GM23338 (cell line): ENCODE results near the gene JARID2. TPM values are rescaled to one million over a fixed set of nuclear protein-coding genes. Genes with fewer than 3 reads are reported as not detected.
A peak's percentile ranks its signal among the peaks of the same experiment; 100 is the strongest.

Experiments
- ATAC-seq: fragments of 200-7000 bp; cut with Tn5 transposase; 3 replicates; pipeline ENCODE4 v1.9.1; 2020
- DNase-seq: peaks from one replicate; pipeline ENCODE4 v3.0.0-alpha.2; 2015; ENCODE audit warnings: low spot score
- H2AFZ ChIP-seq: fragments of 200-600 bp; sonication (generic); 2 replicates; pipeline ENCODE4 v1.8.0; 2016; ENCODE audit warnings: antibody characterized with exemption, mild to moderate bottlenecking, moderate library complexity
- H3F3A ChIP-seq: fragments of 200-600 bp; sonication (generic); replicated peaks from 2 replicates; pipeline ENCODE4 v1.8.0; 2017; ENCODE audit warnings: antibody characterized with exemption, mixed run types, low read depth
- H3K27ac ChIP-seq: fragments of 200-600 bp; sonication (generic); 2 replicates; pipeline ENCODE4 v1.6.1; 2016; ENCODE audit warnings: low read depth
- H3K27me3 ChIP-seq: fragments of 200-600 bp; sonication (generic); 2 replicates; pipeline ENCODE4 v1.8.0; 2016; ENCODE audit warnings: mild to moderate bottlenecking, mixed run types, moderate library complexity; ENCODE audit not compliant: insufficient read depth
- H3K36me3 ChIP-seq: fragments of 200-600 bp; sonication (generic); 2 replicates; pipeline ENCODE4 v1.8.0; 2016; ENCODE audit warnings: mild to moderate bottlenecking; ENCODE audit not compliant: insufficient read depth
- H3K4me1 ChIP-seq: fragments of 200-600 bp; sonication (generic); 2 replicates; pipeline ENCODE4 v1.8.0; 2016; ENCODE audit warnings: mild to moderate bottlenecking, moderate library complexity; ENCODE audit not compliant: insufficient read depth
- H3K4me2 ChIP-seq: fragments of 200-600 bp; sonication (generic); 2 replicates; pipeline ENCODE4 v1.7.1; 2017; ENCODE audit warnings: mixed run types
- H3K4me3 ChIP-seq: fragments of 200-600 bp; sonication (generic); 2 replicates; pipeline ENCODE4 v1.6.1; 2016; ENCODE audit warnings: mixed run types
- H3K79me2 ChIP-seq: fragments of 200-600 bp; sonication (generic); replicated peaks from 2 replicates; pipeline ENCODE4 v1.8.0; 2017; ENCODE audit warnings: mild to moderate bottlenecking; ENCODE audit not compliant: insufficient read depth
- H3K9me2 ChIP-seq: fragments of 200-600 bp; sonication (generic); 2 replicates; pipeline ENCODE4 v1.8.0; 2017; ENCODE audit not compliant: insufficient read depth
- H4K20me1 ChIP-seq: fragments of 200-600 bp; sonication (generic); replicated peaks from 2 replicates; pipeline ENCODE4 v1.8.0; 2017; ENCODE audit warnings: mild to moderate bottlenecking; ENCODE audit not compliant: insufficient read depth
- H3K27ac Mint-ChIP-seq: 2 replicates; pipeline ENCODE4 v1.8.0; 2020; ENCODE audit warnings: inconsistent platforms, mild to moderate bottlenecking, moderate library complexity, mixed read lengths
- H3K27me3 Mint-ChIP-seq: 3 replicates; pipeline ENCODE4 v1.8.0; 2022; ENCODE audit warnings: low read depth, mild to moderate bottlenecking, moderate library complexity, mixed read lengths, inconsistent platforms; ENCODE audit not compliant: insufficient read depth, poor library complexity
- H3K36me3 Mint-ChIP-seq: 3 replicates; pipeline ENCODE4 v1.8.0; 2021; ENCODE audit warnings: low read depth, mild to moderate bottlenecking, inconsistent platforms, moderate library complexity, mixed read lengths
- H3K4me1 Mint-ChIP-seq: 3 replicates; pipeline ENCODE4 v1.8.0; 2020; ENCODE audit warnings: mild to moderate bottlenecking, inconsistent platforms, mixed read lengths
- H3K4me3 Mint-ChIP-seq: 3 replicates; pipeline ENCODE4 v1.8.0; 2021; ENCODE audit warnings: moderate library complexity, mild to moderate bottlenecking, inconsistent platforms, mixed read lengths
- H3K9me3 Mint-ChIP-seq: 3 replicates; pipeline ENCODE4 v1.8.0; 2020; ENCODE audit warnings: moderate library complexity, mild to moderate bottlenecking, inconsistent platforms, mixed read lengths
- EZH2 ChIP-seq: fragments of 200-600 bp; sonication (generic); IDR thresholded peaks from one replicate; pipeline ENCODE4 v1.8.0; 2017; ENCODE audit warnings: antibody characterized with exemption, mild to moderate bottlenecking, low read depth; ENCODE audit not compliant: unreplicated experiment
- EZH2phosphoT487 ChIP-seq: fragments of 200-600 bp; sonication (generic); IDR thresholded peaks from one replicate; pipeline ENCODE4 v1.8.1; 2018; ENCODE audit warnings: antibody characterized with exemption; ENCODE audit not compliant: unreplicated experiment
- JUNB ChIP-seq: IDR thresholded peaks from one replicate; pipeline ENCODE4 v1.6.1; 2016; ENCODE audit warnings: antibody characterized with exemption; ENCODE audit not compliant: unreplicated experiment
- NANOG ChIP-seq: IDR thresholded peaks from 2 replicates; pipeline ENCODE4 v1.6.1; 2016; ENCODE audit warnings: antibody characterized with exemption, borderline replicate concordance
- STAT1 ChIP-seq: IDR thresholded peaks from one replicate; pipeline ENCODE4 v1.6.1; 2016; ENCODE audit warnings: antibody characterized with exemption; ENCODE audit not compliant: unreplicated experiment
- ZNF331 ChIP-seq: fragments of 250-450 bp; sonication (Bioruptor Pico); IDR thresholded peaks from 2 replicates; pipeline ENCODE4 v1.5.0; 2020; ENCODE audit warnings: low read depth, mild to moderate bottlenecking, moderate library complexity
- polyA plus RNA-seq: library from polyadenylated mRNA; unstranded; fragments of >200 nt; fragmentation: Nextera tagmentation; extraction: Ambion mirVana; gene quantifications from 2 replicates; pipeline ENCODE4 v1.2.1, GENCODE V29; 2016
- total RNA-seq: library from RNA; depleted of rRNA; stranded (reverse); fragments of >200 nt; shearing (Covaris generic); gene quantifications from 2 replicates; pipeline ENCODE4 v1.2.3, GENCODE V29; 2014
- TF ChIP-seq, protein P1 (sequence below): IDR thresholded peaks from 2 replicates; pipeline ENCODE4 v1.6.1; 2016; ENCODE audit warnings: antibody characterized with exemption
- TF ChIP-seq, protein P2 (sequence below): IDR thresholded peaks from one replicate; pipeline ENCODE4 v1.6.1; 2018; ENCODE audit warnings: antibody characterized with exemption; ENCODE audit not compliant: unreplicated experiment
- TF ChIP-seq, protein P3 (sequence below): fragments of 250-450 bp; sonication (Bioruptor Pico); IDR thresholded peaks from 2 replicates; pipeline ENCODE4 v1.5.0; 2020; ENCODE audit warnings: mild to moderate bottlenecking, moderate library complexity
- TF ChIP-seq, protein P4 (sequence below), 2 experiments: fragments of 200-600 bp in 1 of 2; sonication (generic) in 1 of 2; conservative IDR thresholded peaks; 2 replicates each; pipeline versions ENCODE4 v1.5.1 to v1.6.1; 2016 to 2017; ENCODE audit warnings: antibody characterized with exemption in 2 of 2, low read depth in 2 of 2, mild to moderate bottlenecking in 2 of 2, moderate library complexity in 1 of 2

JARID2 gene
- total and polyA plus RNA-seq, 2 experiments from 2014 or later = 92.8 to 196 TPM

DNA sequence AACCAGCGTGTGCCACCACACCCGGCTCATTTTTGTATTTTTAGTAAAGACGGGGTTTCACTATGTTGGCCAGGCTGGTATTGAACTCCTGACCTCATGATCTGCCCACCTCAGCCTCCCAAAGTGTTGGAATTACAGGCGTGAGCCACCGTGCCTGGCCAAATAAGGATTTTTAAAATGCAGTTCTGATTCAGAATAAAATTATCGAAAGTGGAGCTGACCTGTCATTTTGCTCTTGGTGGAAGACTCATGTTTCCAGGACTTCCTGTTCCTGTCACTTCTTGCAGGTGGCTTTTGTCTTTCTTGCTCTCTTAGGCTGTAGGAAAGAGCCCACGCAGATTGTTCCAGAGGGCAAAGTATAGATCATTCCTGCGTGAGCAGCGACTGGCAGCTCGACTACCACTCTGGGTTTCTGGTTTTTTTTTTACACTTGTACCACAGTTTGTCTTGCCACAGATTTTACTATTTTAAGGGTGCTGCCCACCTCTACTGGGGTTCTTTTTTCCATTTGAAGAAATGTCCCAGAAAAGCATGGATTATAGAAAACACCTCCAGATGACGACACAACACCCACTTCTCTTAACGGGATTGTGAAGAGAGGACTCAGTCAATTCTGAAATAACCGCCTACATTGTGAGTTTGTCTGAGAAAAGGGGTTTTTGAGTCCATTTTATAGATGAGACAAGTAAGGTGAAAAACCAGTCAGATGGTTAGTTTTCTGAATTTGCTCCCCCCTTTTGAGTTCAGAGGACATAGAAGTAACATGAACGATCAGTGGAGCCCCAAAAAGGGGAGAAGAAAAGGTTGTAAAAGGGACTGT is 7.5 kb downstream of the JARID2 start:
- H3K36me3 Mint-ChIP-seq = peaks cover 79% of the 10 kb centered on the region
- no peak overlapping the region for H3K27ac Mint-ChIP-seq
- H3K27ac ChIP-seq = peak overlapping the region; percentile 11; the same call in 1 of the 2 replicates
- H3K4me1 ChIP-seq = peaks cover 96% of the 10 kb centered on the region
- H4K20me1 ChIP-seq = peaks cover 95% of the 10 kb centered on the region
- H2AFZ ChIP-seq = no peak overlapping the region
- peak overlapping the region; percentile 90 for H3K4me2 ChIP-seq
- TF ChIP-seq EZH2phosphoT487 (no peak), EZH2 (no peak), ZNF331 (CRISPR knock-in tag) (no peak), JUNB (no peak), NANOG (no peak), STAT1 (no peak)
- TF ChIP-seq, protein P1, sequence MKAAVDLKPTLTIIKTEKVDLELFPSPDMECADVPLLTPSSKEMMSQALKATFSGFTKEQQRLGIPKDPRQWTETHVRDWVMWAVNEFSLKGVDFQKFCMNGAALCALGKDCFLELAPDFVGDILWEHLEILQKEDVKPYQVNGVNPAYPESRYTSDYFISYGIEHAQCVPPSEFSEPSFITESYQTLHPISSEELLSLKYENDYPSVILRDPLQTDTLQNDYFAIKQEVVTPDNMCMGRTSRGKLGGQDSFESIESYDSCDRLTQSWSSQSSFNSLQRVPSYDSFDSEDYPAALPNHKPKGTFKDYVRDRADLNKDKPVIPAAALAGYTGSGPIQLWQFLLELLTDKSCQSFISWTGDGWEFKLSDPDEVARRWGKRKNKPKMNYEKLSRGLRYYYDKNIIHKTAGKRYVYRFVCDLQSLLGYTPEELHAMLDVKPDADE = no peak
- TF ChIP-seq, protein P2, sequence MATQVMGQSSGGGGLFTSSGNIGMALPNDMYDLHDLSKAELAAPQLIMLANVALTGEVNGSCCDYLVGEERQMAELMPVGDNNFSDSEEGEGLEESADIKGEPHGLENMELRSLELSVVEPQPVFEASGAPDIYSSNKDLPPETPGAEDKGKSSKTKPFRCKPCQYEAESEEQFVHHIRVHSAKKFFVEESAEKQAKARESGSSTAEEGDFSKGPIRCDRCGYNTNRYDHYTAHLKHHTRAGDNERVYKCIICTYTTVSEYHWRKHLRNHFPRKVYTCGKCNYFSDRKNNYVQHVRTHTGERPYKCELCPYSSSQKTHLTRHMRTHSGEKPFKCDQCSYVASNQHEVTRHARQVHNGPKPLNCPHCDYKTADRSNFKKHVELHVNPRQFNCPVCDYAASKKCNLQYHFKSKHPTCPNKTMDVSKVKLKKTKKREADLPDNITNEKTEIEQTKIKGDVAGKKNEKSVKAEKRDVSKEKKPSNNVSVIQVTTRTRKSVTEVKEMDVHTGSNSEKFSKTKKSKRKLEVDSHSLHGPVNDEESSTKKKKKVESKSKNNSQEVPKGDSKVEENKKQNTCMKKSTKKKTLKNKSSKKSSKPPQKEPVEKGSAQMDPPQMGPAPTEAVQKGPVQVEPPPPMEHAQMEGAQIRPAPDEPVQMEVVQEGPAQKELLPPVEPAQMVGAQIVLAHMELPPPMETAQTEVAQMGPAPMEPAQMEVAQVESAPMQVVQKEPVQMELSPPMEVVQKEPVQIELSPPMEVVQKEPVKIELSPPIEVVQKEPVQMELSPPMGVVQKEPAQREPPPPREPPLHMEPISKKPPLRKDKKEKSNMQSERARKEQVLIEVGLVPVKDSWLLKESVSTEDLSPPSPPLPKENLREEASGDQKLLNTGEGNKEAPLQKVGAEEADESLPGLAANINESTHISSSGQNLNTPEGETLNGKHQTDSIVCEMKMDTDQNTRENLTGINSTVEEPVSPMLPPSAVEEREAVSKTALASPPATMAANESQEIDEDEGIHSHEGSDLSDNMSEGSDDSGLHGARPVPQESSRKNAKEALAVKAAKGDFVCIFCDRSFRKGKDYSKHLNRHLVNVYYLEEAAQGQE = no peak
- TF ChIP-seq, protein P3, sequence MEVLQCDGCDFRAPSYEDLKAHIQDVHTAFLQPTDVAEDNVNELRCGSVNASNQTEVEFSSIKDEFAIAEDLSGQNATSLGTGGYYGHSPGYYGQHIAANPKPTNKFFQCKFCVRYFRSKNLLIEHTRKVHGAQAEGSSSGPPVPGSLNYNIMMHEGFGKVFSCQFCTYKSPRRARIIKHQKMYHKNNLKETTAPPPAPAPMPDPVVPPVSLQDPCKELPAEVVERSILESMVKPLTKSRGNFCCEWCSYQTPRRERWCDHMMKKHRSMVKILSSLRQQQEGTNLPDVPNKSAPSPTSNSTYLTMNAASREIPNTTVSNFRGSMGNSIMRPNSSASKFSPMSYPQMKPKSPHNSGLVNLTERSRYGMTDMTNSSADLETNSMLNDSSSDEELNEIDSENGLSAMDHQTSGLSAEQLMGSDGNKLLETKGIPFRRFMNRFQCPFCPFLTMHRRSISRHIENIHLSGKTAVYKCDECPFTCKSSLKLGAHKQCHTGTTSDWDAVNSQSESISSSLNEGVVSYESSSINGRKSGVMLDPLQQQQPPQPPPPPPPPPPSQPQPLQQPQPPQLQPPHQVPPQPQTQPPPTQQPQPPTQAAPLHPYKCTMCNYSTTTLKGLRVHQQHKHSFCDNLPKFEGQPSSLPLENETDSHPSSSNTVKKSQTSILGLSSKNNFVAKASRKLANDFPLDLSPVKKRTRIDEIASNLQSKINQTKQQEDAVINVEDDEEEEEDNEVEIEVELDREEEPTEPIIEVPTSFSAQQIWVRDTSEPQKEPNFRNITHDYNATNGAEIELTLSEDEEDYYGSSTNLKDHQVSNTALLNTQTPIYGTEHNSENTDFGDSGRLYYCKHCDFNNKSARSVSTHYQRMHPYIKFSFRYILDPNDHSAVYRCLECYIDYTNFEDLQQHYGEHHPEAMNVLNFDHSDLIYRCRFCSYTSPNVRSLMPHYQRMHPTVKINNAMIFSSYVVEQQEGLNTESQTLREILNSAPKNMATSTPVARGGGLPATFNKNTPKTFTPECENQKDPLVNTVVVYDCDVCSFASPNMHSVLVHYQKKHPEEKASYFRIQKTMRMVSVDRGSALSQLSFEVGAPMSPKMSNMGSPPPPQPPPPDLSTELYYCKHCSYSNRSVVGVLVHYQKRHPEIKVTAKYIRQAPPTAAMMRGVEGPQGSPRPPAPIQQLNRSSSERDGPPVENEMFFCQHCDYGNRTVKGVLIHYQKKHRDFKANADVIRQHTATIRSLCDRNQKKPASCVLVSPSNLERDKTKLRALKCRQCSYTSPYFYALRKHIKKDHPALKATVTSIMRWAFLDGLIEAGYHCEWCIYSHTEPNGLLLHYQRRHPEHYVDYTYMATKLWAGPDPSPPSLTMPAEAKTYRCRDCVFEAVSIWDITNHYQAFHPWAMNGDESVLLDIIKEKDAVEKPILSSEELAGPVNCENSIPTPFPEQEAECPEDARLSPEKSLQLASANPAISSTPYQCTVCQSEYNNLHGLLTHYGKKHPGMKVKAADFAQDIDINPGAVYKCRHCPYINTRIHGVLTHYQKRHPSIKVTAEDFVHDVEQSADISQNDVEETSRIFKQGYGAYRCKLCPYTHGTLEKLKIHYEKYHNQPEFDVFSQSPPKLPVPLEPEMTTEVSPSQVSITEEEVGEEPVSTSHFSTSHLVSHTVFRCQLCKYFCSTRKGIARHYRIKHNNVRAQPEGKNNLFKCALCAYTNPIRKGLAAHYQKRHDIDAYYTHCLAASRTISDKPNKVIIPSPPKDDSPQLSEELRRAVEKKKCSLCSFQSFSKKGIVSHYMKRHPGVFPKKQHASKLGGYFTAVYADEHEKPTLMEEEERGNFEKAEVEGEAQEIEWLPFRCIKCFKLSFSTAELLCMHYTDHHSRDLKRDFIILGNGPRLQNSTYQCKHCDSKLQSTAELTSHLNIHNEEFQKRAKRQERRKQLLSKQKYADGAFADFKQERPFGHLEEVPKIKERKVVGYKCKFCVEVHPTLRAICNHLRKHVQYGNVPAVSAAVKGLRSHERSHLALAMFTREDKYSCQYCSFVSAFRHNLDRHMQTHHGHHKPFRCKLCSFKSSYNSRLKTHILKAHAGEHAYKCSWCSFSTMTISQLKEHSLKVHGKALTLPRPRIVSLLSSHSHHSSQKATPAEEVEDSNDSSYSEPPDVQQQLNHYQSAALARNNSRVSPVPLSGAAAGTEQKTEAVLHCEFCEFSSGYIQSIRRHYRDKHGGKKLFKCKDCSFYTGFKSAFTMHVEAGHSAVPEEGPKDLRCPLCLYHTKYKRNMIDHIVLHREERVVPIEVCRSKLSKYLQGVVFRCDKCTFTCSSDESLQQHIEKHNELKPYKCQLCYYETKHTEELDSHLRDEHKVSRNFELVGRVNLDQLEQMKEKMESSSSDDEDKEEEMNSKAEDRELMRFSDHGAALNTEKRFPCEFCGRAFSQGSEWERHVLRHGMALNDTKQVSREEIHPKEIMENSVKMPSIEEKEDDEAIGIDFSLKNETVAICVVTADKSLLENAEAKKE (CRISPR knock-in tag) = no peak
- TF ChIP-seq, protein P4, sequence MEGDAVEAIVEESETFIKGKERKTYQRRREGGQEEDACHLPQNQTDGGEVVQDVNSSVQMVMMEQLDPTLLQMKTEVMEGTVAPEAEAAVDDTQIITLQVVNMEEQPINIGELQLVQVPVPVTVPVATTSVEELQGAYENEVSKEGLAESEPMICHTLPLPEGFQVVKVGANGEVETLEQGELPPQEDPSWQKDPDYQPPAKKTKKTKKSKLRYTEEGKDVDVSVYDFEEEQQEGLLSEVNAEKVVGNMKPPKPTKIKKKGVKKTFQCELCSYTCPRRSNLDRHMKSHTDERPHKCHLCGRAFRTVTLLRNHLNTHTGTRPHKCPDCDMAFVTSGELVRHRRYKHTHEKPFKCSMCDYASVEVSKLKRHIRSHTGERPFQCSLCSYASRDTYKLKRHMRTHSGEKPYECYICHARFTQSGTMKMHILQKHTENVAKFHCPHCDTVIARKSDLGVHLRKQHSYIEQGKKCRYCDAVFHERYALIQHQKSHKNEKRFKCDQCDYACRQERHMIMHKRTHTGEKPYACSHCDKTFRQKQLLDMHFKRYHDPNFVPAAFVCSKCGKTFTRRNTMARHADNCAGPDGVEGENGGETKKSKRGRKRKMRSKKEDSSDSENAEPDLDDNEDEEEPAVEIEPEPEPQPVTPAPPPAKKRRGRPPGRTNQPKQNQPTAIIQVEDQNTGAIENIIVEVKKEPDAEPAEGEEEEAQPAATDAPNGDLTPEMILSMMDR (conservative IDR thresholded peaks at IDR 0.05; ENCODE audit: low read depth in 2 of 2) = no peak
- no peaks in the 10 kb centered on the region for H3K9me2 ChIP-seq
- no peaks in the 10 kb centered on the region for H3K9me3 Mint-ChIP-seq
- peaks cover 10% of the 10 kb centered on the region for H3F3A ChIP-seq
- no peaks in the 10 kb centered on the region; the same call in 1 of the 2 replicates for H3K36me3 ChIP-seq
- H3K27me3 Mint-ChIP-seq = peaks cover 21% of the 10 kb centered on the region
- H3K79me2 ChIP-seq = peaks cover 100% of the 10 kb centered on the region
- ATAC-seq (no peak), DNase-seq (no peak)
- peaks cover 95% of the 10 kb centered on the region for H3K4me1 Mint-ChIP-seq
- peak overlapping the region; percentile 50 for H3K4me3 Mint-ChIP-seq
- no peaks in the 10 kb centered on the region for H3K27me3 ChIP-seq
- H3K4me3 ChIP-seq = peak overlapping the region; percentile 83
